Measurements from ENCODE around the gene PRUNE2. TPM values are rescaled to one million over a fixed set of nuclear protein-coding genes. Genes with fewer than 3 reads are reported as not detected.

The PRUNE2 gene
- total and polyA plus RNA-seq, 9 of the 15 experiments (the other 6 are each of a cell fraction or from before 2014, with no cell fraction given) = 0.05 to 0.45 (median 0.18) TPM; not detected in 1

- Histone ChIP-seq H3K4me2 (ENCODE audit: insufficient read depth, low read length) (no peak overlapping the region), H3K36me3 (ENCODE audit: control insufficient read depth, insufficient read depth, low read length) (no peaks in the 10 kb centered on the region), H3K27me3 (ENCODE audit: control insufficient read depth in 2 of 2, insufficient read depth in 2 of 2, low read length in 2 of 2) (no peaks in the 10 kb centered on the region), H3K9me3 (replicated peaks; ENCODE audit: control insufficient read depth, insufficient read depth, low read depth, low read length) (no peaks in the 10 kb centered on the region), H3K9ac (ENCODE audit: insufficient read depth in 1 of 2, low read depth in 2 of 2, low read length in 2 of 2) (no peak overlapping the region), H3K79me2 (ENCODE audit: control insufficient read depth, insufficient read depth, low read length) (no peaks in the 10 kb centered on the region), H3K4me3 (no peak overlapping the region), H3K4me1 (replicated peaks in 1 of 2; ENCODE audit: control insufficient read depth in 2 of 2, insufficient read depth in 2 of 2, low read length in 2 of 2) (no peaks in the 10 kb centered on the region; a peak in 2 of 5 replicates), H4K20me1 (replicated peaks; ENCODE audit: control insufficient read depth, insufficient read depth, low read length) (no peaks in the 10 kb centered on the region), H2AFZ (ENCODE audit: low read depth, low read length) (no peak overlapping the region), H3K27ac (ENCODE audit: extremely low read depth, low read depth, low read length) (no peak overlapping the region), H3K9me1 (ENCODE audit: control insufficient read depth, insufficient read depth, low read length) (no peaks in the 10 kb centered on the region)
- in situ Hi-C loops (cut with MboI) = no loop called here
- CTCF ChIA-PET (ENCODE audit: low intra/inter-chr PET ratio) = no interaction called here
- 22% methylated on average over 2 of the region's 2 CpGs for WGBS (ENCODE audit: insufficient coverage, low coverage, missing lambda C conversion rate)
- POLR2A ChIA-PET = no interaction called here
- BruUV-seq (replicated peaks) = no TSS peak
- no peak for TF ChIP-seq MITF (IDR thresholded peaks at IDR 0.05)
- TF ChIP-seq, protein P1, sequence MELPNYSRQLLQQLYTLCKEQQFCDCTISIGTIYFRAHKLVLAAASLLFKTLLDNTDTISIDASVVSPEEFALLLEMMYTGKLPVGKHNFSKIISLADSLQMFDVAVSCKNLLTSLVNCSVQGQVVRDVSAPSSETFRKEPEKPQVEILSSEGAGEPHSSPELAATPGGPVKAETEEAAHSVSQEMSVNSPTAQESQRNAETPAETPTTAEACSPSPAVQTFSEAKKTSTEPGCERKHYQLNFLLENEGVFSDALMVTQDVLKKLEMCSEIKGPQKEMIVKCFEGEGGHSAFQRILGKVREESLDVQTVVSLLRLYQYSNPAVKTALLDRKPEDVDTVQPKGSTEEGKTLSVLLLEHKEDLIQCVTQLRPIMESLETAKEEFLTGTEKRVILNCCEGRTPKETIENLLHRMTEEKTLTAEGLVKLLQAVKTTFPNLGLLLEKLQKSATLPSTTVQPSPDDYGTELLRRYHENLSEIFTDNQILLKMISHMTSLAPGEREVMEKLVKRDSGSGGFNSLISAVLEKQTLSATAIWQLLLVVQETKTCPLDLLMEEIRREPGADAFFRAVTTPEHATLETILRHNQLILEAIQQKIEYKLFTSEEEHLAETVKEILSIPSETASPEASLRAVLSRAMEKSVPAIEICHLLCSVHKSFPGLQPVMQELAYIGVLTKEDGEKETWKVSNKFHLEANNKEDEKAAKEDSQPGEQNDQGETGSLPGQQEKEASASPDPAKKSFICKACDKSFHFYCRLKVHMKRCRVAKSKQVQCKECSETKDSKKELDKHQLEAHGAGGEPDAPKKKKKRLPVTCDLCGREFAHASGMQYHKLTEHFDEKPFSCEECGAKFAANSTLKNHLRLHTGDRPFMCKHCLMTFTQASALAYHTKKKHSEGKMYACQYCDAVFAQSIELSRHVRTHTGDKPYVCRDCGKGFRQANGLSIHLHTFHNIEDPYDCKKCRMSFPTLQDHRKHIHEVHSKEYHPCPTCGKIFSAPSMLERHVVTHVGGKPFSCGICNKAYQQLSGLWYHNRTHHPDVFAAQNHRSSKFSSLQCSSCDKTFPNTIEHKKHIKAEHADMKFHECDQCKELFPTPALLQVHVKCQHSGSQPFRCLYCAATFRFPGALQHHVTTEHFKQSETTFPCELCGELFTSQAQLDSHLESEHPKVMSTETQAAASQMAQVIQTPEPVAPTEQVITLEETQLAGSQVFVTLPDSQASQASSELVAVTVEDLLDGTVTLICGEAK (IDR thresholded peaks at IDR 0.05) = no peak
- TF ChIP-seq, protein P1 (CRISPR knock-in tag; IDR thresholded peaks at IDR 0.05) = no peak
- TF ChIP-seq SPI1 (IDR thresholded peaks at IDR 0.05; ENCODE audit: borderline replicate concordance, low read depth, low read length) = no peak
- no peak for TF ChIP-seq HLTF (IDR thresholded peaks at IDR 0.05)
- TF ChIP-seq MTA1 (IDR thresholded peaks at IDR 0.05; ENCODE audit: borderline replicate concordance) = no peak
- TF ChIP-seq GTF2E2 (tag; IDR thresholded peaks at IDR 0.05) = no peak
- no peak for ATAC-seq
- DNase-seq (ENCODE audit: extremely low read depth in 1 of 4, low spot score in 3 of 4) = no peak
- FAIRE-seq = no peak
- intact Hi-C loops (cut with micrococcal nuclease) = no loop called here
Observed at GRCh38 chr9:76637416-76637815, 268.5 kb downstream of the PRUNE2 start.

Measured in K562 (cell line).